Measurements from ENCODE around the gene HSPA12B. TPM values are rescaled to one million over a fixed set of nuclear protein-coding genes. Genes with fewer than 3 reads are reported as not detected.

The HSPA12B gene
- total and polyA plus RNA-seq, 2 of the 8 experiments (the other 6 are each of a cell fraction or from before 2014, with no cell fraction given), result 2.2 to 4.3 TPM

- WGBS, 2 experiments (ENCODE audit: extremely low coverage in 1 of 2, insufficient coverage in 1 of 2, insufficient read length in 1 of 2, insufficient replicate concordance in 2 of 2, low coverage in 1 of 2, low lambda C conversion rate in 2 of 2, missing lambda C conversion rate in 1 of 2), result 85% methylated on average over 10 of the region's 12 CpGs; no CpG with 5 or more reads in 1 of the 2 experiments
Measured at GRCh38 chr20:3734111-3734843, 1.8 kb downstream of the HSPA12B start.

More at GRCh38 chr20:3734111-3734843, 1.8 kb downstream of the HSPA12B start:
- Histone ChIP-seq H3K27ac (ENCODE audit: low read depth, low read length) (no peak overlapping the region), H3K79me2 (ENCODE audit: control insufficient read depth in 1 of 2, insufficient read depth in 2 of 2, low read length in 2 of 2) (no peaks in the 10 kb centered on the region), H2BK12ac (ENCODE audit: low read depth, low read length) (no peak overlapping the region), H3K36me3 (ENCODE audit: control insufficient read depth in 2 of 4, insufficient read depth in 4 of 4, low read length in 3 of 4) (no peaks in the 10 kb centered on the region), H4K91ac (replicated peaks; ENCODE audit: insufficient read length, low read length) (no peak overlapping the region), H2AK5ac (ENCODE audit: low read depth, low read length) (no peak overlapping the region; the same call in 1 of the 2 replicates), H3K4me3 (ENCODE audit: extremely low read depth in 1 of 4, insufficient read depth in 2 of 4, low read depth in 3 of 4, low read length in 4 of 4) (no peak overlapping the region), H3K9ac (replicated peaks in 1 of 4; ENCODE audit: extremely low read depth in 1 of 4, low read depth in 3 of 4, low read length in 3 of 4) (no peak overlapping the region), H3K27me3 (replicated peaks in 1 of 4; ENCODE audit: control insufficient read depth in 3 of 4, extremely low read depth in 1 of 4, insufficient read depth in 3 of 4, low read length in 3 of 4) (peaks cover 1 to 24% (median 20%) of the 10 kb centered on the region in 4 experiments; a peak in 6 of 7 replicates), H2BK120ac (replicated peaks; ENCODE audit: low read depth, low read length) (no peak overlapping the region), H3K23ac (ENCODE audit: insufficient read length) (no peak overlapping the region), H4K8ac (ENCODE audit: extremely low read depth, insufficient read depth, low read length) (no peak overlapping the region), H4K20me1 (replicated peaks in 1 of 2; ENCODE audit: control insufficient read depth in 1 of 2, insufficient read depth in 2 of 2, low read length in 2 of 2) (peaks cover 0 to 2% of the 10 kb centered on the region in 2 experiments), H3K14ac (ENCODE audit: insufficient read length) (no peak overlapping the region), H3K56ac (replicated peaks; ENCODE audit: insufficient read length, low read depth, low read length) (no peak overlapping the region), H4K5ac (ENCODE audit: insufficient read length, low read depth, low read length) (no peak overlapping the region), H3K4me1 (replicated peaks in 1 of 4; ENCODE audit: control insufficient read depth in 3 of 4, insufficient read depth in 4 of 4, low read length in 3 of 4) (peaks cover 0 to 23% (median 16%) of the 10 kb centered on the region in 4 experiments; a peak in 5 of 7 replicates), H3K4ac (replicated peaks; ENCODE audit: insufficient read length, low read depth, low read length) (no peak overlapping the region), H3K9me3 (ENCODE audit: insufficient read depth in 2 of 2, low read depth in 1 of 2, low read length in 1 of 2) (no peaks in the 10 kb centered on the region), H2AFZ (ENCODE audit: low read length) (no peak overlapping the region), H2BK15ac (ENCODE audit: low read length) (no peak overlapping the region), H3K23me2 (ENCODE audit: low read depth, low read length) (0 out of 2 replicates have a peak, but pooled peaks cover 3% of the 10 kb centered on the region), H3K4me2 (ENCODE audit: insufficient read depth in 1 of 2, low read depth in 2 of 2, low read length in 2 of 2) (no peak overlapping the region), H3K79me1 (ENCODE audit: low read depth, low read length) (no peaks in the 10 kb centered on the region), H2BK20ac (ENCODE audit: low read length) (no peak overlapping the region), H2BK5ac (ENCODE audit: low read depth, low read length) (no peak overlapping the region), H3K18ac (ENCODE audit: extremely low read depth, low read length) (no peak overlapping the region)
- TF ChIP-seq SRF (IDR thresholded peaks at IDR 0.05; ENCODE audit: low read depth, low read length), result no peak
- no peak for TF ChIP-seq CBX5 (IDR thresholded peaks at IDR 0.05; ENCODE audit: low read depth, low read length)
- TF ChIP-seq POLR2AphosphoS5 (IDR thresholded peaks at IDR 0.05; ENCODE audit: low read depth, low read length), result no peak
- no peak for TF ChIP-seq CEBPB (IDR thresholded peaks at IDR 0.05; ENCODE audit: low read depth, low read length)
- no peak for TF ChIP-seq CTBP2 (IDR thresholded peaks at IDR 0.05; ENCODE audit: borderline replicate concordance, insufficient read depth, insufficient read length, low read length)
- CTCF ChIA-PET (ENCODE audit: partially characterized antibody), result interaction anchor here (1.8 to 17.6 kb wide), 3 partner anchors 20 to 47 kb away, joined by 8 to 221 read pairs (median 18); partner anchors contain the start of gene SIGLEC1
- no peak for DNase-seq (ENCODE audit: low read depth in 1 of 2, low spot score in 2 of 2)
- POLR2A ChIA-PET (ENCODE audit: partially characterized antibody), result interaction anchor here (0.6 to 1.1 kb wide), 2 partner anchors 14 to 23 kb away, joined by 3 read pairs; no protein-coding TSS in a partner anchor
- FAIRE-seq, result no peak

Data from H1 (cell line).